ENCODE data around the gene LRRC53.

- no peak for TF ChIP-seq YY1 (IDR thresholded peaks at IDR 0.05; ENCODE audit: insufficient read depth, insufficient read length)
- TF ChIP-seq SUZ12 (IDR thresholded peaks at IDR 0.05; ENCODE audit: extremely low read depth, insufficient read depth, insufficient read length) = no peak
Measured at GRCh38 chr1:74531796-74532195, 19.4 kb upstream of the LRRC53 start.

Measured in NT2/D1 (cell line).